GM21390 (cell line): Measurements from ENCODE around the gene TNP1.

ENCODE experiments used
- ATAC-seq: cut with Tn5 transposase; IDR thresholded peaks from one replicate; pipeline ENCODE4 v1.9.1; 2021; ENCODE audit not compliant: unreplicated experiment

TNP1 gene, protein sequence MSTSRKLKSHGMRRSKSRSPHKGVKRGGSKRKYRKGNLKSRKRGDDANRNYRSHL

DNA sequence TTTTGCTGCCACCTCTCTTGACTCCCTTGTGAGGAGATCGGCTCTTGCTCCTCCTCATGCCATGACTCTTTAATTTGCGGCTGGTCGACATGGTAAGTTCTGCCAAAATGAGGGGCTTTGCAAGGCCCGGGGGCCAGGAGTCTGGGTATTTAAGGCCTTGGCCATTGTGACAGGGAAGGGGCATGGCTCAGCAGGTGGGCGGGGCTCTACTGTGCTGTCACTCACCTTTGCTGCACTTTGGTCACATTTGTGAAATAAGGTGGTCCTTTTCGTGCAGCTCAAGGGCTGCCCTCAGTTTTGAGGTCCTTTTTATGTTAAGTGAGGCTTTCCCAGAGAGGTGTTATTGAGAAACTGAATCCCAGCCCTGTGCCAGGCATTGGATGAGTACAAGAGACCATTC, at the start of gene TNP1:
Gene TNP1, minus strand, starts transcription at position 121 of the 400 bp plus-strand sequence. Its CDS starts 30 bp downstream, at position 91.
- ATAC-seq = no peak

DNA sequence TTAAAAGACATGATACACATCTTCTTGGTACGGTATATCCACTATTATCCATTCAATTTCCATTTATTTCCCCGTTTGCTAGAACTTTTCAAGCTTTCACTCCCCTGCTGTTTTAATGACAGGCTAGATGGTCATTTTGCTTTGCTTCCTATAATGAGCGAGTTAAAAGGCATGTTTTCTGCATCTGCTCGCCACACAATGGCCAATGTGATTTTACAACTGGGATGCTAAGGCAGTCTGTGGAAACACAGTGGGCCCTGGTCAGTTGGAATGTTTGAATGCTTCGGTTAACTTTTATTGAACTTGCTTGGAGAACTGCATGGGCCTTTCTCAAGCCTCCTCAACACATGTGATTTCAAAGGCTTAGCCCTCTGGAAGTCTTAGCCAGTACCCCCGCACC, 48.4 kb upstream of the TNP1 start:
- ATAC-seq = no peak

DNA sequence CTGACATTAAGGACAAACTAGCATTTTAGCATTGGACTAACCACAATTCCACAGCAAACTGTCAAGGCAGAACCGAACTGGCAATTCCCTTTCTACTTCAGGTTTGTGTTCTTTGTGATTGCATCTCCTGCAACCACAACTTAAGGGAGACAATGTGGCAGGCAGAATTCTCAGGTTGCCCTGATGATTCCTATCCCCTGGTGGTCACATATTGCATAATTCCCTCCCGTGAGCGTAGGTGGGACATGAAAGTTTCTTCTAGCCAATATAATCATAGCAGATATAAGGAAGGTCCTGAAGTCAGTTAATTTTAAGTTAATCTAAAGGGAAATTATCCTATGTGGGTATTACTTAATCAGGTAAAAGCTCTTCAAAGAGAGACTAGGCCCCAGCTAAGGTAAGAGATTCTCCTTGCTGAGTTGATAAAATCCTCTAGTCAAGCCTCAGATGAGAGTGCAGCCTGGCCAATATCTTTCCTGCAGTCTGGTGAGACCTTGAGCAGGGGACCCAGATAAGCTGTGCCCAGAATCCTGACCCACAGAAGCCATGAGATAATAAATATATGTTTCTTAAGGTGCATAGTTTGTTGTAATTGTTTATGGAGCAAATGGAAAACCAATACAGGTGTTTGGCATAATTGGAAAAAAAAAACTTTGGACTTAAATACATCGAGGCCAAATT, 45.9 kb upstream of the TNP1 start:
- no peak for ATAC-seq

DNA sequence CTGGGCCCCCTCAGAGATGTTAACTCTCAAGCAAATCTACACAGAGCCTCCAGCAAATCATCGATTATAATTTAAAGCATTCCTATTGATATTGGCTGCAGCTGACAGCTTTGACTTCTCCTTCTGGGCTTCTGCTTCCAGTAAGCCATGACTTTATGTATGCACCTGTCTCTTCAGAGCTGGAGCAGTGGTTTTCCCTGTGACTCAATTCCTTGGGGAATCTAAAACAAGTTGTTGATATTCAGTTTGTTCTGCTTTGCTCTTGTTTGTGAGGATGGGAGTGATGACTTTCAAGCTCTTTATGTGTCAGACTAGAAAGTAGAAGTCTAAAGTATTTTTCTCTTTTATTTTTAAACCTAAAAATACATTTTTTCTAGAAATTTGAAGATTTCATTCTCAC, 45.1 kb upstream of the TNP1 start:
- no peak for ATAC-seq

DNA sequence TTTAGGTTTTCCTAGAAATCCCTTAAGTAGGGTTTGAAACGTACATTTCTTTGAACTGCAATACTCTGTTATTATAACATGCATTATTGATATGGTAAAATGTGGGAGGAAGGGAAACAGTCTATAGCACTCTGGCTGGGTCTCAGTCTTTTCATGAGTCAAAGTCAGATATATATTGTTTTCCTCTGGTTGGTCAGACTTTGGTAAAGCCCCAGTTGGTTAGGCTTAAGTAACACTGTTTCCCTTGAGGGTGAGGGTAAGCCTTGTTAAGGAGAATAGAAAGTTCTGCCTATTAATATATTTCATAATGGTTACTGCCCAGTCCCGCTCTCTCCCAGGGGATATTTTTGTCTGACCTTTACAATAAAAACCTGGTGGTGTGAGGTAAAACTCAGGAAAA, 44.7 kb upstream of the TNP1 start:
- ATAC-seq = no peak

DNA sequence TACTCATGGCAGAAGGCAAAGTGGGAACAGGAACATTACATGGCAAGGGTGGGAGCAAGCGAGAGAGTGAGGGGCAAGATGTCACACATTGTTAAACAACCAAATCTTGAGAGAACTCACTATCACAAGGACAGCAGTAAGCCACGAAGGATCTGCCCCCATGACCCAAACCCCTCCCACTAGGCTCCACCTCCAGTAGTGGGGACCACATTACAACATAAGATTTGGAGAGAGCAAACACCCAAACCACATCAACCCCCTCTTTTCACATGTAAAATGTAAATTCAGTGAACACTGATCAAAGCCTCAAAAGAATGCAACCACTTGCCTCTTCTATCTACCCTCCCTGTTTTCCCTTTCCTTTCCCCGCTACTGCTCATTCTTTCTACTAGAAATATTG, 43.6 kb upstream of the TNP1 start:
- ATAC-seq = no peak

DNA sequence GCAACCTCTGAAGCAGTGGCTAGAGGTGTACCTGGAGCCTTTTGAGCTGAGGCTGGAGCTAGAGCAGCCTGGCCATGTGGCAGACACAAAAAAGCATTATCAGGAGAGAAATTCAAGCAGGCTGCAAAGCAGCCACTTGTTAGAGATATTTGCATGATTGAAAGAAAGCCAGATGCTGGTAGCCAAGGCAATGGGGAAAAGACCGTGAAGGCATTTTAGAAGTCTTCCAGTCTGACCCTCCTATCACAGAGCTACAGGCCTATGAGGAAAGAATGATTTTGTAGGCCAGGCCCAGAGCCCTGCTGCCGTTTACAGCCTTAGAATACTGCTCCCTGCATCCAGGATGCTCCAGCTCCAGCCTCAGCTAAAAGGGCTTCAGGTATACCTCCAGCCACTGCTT, 41.4 kb upstream of the TNP1 start:
- no peak for ATAC-seq

DNA sequence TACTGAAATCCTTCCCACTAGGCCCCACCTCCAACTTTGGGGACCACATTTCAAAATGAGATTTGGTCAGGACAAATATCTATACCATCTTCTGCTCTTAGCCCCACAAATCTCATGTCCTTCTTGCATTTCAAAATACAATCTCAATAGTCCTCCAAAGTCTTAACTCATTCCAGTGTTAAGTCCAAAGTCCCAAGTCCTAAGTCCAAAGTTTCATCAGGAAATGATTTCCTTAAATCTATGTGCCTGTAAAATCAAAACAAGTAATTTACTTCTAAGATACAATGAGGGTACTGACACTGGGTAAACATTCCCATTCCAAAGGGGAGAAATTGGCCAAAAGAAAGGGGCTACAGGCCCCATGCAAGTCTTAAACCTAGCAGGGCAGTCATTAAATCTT, 40.5 kb upstream of the TNP1 start:
- ATAC-seq = no peak

DNA sequence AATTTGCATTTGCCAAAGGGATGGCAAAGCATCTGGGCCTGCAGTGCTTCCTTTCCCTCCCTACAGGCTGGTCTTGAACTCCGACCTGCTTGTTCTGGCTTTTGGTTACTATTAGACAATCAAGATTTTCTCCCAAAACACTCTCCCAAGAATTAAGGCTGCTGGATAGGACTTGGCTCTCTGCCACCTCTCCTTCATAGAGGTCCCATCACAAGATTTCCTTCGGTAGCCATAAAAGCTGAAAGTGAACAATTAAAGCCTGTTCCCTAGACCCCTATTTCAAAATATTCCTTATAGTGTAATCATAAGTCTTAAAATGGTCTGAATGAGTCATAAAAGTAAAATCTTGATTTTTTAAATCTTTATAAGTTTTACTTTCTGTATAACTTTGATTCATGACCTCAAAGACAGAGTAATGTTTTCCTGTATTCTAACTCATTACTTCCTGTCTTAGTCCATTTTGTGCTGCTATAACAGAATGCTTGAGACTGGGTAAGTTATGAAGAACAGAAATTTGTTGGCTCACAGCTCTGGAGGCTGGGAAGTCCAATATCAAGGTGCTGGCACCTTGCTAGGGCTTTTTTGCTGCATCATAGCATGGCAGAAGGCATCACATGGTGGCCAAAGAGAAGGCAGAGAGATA, 37.8 kb upstream of the TNP1 start:
- no peak for ATAC-seq

DNA sequence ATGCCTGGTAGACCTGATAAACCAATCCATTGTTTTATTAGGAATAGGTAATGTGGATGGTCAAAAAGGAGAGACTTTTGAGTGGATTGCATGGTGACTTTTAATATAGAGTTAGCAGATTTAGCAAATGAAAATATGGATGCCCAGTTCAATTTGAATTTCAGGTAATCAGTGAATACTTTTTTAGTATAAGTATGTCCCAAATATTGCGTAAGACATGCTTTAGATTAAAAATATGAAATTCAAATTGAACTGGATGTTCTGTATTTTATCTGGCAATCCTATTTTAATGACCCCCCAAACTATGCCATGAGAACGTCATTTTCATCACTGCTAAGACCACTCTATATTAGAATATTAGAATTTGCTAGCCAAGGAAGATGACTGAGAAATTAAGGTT, 30.3 kb upstream of the TNP1 start:
- ATAC-seq = no peak

DNA sequence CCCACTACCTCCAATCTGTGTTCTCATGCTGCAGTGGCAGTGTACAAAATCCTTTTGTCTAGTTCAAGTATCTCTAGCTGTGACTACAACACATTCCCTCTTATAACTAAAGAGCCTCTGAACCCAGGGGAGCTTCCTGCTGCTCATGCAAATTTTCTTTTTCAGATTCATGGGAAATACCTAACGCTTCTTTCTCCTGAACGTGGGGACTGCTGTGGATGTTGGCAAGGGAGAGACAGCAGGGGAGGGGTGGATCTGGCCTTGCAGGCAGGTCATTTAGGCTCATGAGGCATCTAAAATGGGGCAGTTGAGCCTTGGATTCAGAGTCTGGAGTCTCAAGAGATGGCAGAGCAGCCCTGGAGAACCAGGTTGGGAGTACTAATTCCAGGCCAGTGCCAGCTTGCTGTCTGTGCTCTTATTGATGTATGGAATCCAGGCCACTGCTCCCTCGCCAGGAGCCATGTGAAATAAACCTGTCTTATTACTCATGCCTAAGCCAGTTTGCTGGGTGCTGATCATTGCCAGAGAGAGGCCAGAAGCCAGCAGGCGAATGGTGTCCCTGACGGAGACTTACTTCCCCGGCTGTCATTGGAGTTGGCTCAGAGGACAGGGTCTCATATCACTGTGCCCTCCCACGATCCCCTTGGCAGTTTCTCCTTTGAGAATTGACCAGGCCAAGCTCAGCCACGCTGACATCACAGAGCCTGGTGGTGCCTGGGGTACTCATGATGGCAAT, 29.2 kb upstream of the TNP1 start:
- ATAC-seq = no peak

DNA sequence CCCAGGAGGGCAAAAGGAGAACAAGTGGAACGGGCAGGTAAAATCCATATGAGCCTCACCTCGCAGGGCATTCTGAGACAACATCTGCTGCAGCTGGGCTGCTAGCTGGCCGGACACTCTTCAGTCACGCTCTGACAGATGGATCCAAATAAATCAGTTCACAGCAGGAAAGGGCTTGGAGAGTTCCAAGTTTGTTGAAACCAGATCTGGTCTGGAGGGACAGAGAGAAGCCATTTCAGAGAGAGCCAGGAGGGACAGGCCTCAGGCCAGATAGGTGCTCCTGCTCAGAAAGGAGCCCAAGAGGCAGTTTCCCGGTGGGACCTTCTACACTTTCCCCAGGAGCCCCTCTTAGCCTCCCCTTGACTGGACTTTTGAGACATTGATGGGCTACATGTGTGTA, 28.2 kb upstream of the TNP1 start:
- ATAC-seq = no peak

DNA sequence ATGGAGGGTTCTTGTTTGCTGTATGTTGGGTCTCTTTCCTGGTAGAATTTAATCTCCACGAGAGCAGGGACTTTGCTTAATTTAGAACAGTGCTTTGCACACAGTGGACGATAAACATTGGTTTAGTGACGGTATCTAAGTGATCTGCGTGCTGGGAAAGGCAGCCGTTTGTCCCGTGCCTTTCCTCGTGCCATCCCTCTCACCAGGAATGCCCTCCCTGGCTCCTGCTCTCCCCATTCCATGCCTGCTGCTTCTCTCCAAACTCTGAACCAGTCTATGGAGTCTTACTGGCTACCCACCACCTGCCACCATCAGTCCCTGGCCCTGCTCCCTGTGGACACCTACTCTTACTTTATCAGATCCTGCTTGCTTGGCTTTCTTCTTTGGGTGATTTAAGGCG, 27.3 kb upstream of the TNP1 start:
- ATAC-seq = no peak

DNA sequence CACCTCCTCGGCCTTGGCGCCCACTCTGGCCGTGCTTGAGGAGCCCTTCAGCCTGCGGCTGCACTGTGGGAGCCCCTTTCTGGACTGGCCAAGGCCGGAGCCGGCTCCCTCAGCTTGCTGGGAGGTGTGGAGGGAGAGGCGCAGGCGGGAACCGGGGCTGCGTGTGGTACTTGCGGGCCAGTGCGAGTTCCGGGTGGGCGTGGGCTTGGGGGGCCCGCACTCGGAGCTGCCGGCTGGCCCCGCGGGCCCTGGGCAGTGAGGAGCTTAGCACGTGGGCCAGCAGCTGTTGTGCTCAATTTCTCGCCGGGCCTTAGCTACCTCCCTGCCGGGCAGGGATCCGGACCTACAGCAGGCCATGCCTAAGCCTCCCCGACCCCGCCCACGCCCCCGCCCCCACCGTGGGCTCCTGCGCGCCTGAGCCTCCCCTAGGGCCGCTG, 25.3 kb upstream of the TNP1 start:
- no peak for ATAC-seq

DNA sequence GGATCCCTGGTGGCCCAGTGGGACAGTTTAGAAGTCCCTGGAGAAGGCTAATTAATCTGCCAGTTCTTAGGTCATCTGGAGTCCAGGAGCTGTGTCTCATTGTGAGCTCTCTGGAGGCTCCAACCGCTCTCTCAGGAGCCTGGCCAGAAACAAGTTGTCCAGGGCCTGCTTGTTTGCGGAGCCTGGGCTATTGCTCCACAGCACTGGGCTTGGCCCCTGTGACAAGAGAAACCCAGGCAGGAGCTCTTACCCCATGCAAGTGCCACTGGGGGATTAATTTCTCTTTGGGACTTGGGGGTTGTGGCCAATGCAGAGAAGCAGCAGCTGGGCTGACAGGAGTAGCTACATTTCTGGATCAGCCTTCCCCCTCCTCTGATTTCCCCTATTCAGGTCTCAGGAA, 24.5 kb upstream of the TNP1 start:
- no peak for ATAC-seq

DNA sequence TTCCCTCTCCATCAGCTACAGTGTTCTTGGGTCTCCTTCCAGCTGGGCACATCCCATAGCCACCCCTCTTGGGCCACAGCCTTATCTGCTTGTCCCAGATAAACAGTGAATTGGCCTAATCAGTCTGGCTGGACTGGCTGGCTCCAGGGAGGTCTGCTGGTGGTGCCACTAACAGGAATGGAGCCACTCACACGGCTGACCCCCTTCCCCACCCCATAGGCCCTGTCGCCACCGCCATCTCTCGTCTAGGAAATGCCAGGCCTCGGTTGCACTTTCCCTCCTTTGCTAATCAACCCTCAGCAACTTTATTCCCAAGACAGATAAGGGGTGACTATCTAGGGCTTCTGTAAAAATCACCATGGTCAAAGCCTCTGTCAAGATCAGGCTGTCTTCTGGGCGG, 23.0 kb upstream of the TNP1 start:
- ATAC-seq = no peak

DNA sequence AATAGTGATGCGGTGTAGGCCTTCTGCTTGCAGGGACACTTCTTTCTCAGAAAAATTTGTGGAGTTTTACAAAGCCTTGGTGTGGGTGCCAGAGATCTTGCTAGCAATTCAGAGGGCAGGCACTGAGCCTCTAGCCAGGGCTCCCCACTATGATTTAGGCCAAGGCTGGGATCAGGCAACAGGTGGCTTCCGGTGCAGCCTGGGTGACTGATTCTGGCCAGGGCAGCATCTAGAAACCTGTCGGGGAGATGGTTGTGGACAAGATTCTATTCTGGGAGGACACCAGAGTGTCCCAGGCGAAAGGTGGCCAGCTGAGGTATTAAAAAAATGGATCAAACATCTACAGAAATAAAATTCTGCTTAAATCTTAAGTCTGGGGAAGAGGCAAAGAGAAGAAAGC, 21.5 kb upstream of the TNP1 start:
- ATAC-seq = no peak

DNA sequence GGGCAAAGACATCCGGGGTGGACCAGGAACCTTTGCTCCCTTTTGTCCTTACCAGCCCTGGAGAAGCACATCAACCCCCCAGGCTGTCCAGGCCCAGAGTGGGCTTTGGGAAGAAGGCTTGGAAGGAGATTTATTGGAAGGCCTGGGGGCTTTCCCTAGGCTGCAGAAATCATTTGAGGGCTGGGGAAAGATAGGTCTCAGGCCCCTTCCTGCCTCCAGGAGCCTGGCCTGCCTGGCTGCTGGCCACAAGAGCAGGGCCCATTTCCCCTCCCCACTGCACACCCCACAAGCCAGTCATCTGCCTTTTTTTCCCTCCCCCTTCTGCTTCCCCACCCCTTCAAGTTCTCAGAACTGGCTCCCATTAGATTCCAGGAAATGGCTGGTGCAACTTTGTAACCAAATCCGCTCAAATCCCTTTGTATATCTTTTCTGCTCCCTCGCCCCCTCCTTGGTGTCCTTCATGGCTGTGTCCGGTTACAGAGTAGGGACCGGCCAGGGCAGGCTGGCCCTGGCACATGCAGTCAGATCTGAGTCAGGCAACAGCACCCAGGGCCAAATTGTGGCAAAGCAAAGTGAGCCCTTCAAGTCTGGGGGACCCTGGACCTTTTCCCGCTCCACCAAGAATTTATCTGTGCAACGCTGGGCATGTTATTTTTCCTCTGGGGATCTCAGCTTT, 20.8 kb upstream of the TNP1 start:
- ATAC-seq = no peak

DNA sequence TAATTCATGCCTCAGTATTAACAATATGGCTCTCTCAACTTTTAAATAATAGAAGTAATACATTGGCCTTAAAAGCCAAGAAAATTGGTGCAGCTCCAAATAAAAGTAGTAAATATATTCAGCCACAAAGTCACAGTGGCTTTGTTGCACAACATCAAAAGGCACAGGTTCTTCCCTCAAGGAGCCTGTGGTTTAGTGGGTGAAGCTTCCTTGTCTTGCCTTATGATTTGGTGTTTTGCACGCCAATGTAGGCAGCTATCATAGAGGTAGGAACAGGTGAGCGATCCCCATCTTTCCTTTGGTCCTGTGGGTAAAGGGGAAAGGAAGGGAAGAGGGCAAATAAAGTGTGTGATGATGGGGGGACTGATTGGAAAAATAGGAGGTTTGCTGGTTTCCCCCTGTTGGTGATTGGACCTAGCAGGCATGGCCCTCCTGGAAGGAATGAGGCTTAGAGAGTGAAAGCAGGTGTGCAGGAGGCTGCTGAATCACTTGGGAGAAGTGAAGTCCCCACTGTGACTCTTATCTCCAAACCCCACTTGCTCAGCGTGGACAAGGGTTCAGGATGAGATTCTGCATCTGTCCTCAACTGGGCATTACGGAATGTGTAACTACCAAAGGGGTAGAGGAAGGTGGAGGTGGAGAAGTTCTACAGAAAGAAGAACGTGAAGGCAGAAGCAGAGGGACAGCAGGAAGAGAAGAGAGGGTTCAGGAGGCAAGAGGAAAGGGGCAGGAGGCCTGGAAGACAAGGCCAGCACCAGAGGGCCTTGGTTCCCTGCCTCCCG, 20.1 kb upstream of the TNP1 start:
- ATAC-seq = no peak

DNA sequence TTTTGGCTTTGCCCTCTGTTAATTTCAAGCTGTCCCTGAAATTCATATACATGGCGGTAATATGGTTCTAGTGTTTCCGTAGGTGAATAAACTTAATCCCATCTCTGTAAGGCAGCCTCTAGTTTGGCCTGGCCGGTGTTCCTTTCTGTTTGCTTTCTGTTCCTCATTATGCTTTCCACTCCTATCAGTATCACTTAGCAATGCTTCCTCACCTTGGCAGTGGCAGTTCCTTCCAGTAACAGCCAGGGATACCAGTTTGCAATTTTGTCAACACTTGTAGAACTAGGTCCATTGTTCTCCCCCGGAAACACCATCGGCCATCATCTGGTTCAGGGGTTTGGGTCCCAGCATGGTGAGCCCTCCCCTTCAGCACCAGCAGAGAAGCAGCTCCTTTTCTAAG, 18.2 kb upstream of the TNP1 start:
- ATAC-seq = no peak

DNA sequence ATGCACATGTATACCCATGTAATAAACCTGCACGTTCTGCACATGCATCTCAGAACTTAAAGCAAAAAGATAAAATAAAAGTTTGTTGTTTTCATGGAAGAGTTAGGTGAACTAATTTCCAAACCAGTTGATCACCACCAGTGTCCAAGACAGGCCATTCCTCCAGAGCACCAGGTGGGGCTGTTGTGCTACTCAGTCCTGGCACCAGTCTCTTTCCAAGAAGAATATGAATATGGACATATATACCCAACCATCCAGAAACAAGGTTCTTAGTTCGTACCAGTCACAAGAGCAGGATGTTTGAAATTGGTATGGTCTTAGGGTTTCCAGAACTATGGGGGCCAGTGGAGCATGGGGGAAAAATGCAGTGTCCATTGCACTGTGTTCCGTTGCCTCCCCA, 17.2 kb upstream of the TNP1 start:
- ATAC-seq = no peak
